Cardiac atrium fibroblast (primary cell): ENCODE data around the gene FJX1. TPM values are rescaled to one million over a fixed set of nuclear protein-coding genes. Genes with fewer than 3 reads are reported as not detected.

Experiments
- total RNA-seq: library from RNA; depleted of rRNA; stranded (reverse); fragments of >200 nt; gene quantifications from 2 replicates; pipeline ENCODE4 v1.2.3, GENCODE V29; 2015

FJX1 gene
- 40.8 and 43.3 TPM in 2 replicates for total RNA-seq

GRCh38 chr11:35617687-35618496, at the start of gene FJX1:
FJX1 (plus strand) TSS chr11:35618460; CDS start chr11:35618637, 177 bp downstream.

GRCh38 chr11:35662649-35663407, 44.6 kb downstream of the FJX1 start, which contains the start of gene TRIM44:
TRIM44 (plus strand) TSS chr11:35662775; CDS start chr11:35663112, 337 bp downstream.

Other genes starting within 250 kb of the FJX1 start
- 0.81 and 1.3 TPM in 2 replicates for gene SLC1A2, start 198.9 kb upstream of the FJX1 start, total RNA-seq
- 206 and 311 TPM in 2 replicates for gene PAMR1, start 92.8 kb upstream of the FJX1 start, total RNA-seq
- gene TRIM44, start 44.3 kb downstream of the FJX1 start, total RNA-seq, result 13.2 and 16.2 TPM in 2 replicates